CD4-positive, alpha-beta T cell treated with Interleukin-15 for 4 hours (primary cell): ENCODE data around the gene CACNA2D4.

Experiments used
- DNase-seq: peaks from one replicate; pipeline ENCODE4 v3.0.0-alpha.2; 2020; ENCODE audit warnings: low spot score

CACNA2D4 gene

DNA sequence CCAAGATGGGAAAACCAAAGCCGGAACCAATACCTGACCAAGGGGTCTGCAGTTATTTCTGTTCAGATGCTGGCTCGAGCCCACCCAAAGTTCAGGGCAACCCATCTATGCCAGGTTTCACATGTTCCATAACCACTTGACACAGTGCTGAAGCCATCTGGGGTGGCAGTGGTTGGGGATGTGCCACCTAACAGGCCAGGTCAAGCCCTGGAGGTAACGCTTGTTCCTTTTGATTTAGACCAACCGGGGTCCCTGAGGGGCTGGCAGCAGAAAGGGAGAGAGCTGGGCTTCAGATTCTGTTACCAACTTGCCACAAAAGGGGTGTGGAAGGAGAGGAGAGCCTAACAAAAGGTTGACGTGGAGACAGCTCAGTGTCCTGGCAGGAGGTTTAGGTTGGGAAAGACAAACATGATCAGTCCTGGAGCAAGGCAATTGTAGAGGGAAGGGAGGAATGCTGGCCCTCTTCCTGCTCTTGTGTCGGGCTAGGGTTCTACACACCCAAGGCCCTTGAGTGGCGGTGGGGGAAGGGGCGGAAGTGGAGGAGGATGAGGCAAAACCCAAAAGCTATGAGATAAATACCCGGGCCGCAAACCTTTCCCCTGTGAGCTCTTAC lies 31.9 kb downstream of the CACNA2D4 start:
- no peak for DNase-seq

DNA sequence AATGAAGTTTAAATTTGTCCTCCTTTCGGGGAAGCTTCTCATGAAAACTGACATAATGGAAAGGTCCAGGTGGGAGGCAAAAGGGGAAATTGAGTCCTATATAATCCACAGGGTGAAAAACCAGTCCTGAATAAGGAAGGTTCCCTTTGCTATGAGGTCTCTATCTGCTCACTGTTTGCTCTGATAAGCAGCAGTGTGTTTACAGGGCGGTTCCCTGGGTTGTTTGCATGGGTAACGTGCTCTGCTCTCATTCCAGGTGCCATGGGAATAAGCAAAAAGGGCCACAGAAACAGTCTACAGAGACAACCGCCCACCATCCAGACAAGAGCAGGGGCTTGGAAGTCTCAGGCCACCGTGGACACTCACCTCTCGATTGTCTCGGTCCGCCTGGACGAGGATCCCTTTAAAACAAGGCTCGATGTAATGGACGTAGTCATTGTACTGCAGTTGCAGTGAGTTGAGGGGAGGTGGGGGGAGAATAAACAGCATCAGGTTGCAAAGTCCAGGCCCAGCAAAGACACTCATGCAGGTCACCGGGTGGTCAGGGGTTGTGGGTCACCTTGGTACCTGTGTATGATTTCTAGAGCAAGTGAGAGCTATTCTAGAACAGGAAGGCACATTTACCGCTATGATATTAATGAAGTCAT lies 32.7 kb downstream of the CACNA2D4 start:
- no peak for DNase-seq

DNA sequence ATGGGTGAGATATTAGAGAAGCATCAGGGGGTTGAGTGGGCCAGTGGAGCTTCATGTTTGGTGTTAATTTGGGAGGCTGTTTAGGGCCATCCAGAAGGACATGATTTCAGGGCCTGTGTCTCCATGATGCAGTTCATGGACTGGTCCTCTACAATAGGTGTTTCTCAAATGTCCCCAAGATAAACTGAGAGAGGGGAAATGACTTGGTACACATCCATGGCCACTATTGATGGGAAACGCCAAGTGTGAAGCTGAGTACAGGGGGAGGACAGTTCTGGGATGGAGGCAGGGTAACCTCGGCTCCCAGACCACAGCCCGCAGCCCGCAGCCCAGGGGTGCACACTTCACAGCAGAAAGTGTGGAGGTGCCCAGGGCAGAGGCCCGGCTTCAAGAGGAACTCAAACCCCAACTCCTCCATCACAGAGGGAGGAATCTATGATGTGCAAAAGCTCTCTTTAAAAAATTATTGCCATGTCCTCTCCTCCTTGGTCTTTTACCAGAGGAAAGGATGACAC lies 33.3 kb downstream of the CACNA2D4 start:
- no peak for DNase-seq

DNA sequence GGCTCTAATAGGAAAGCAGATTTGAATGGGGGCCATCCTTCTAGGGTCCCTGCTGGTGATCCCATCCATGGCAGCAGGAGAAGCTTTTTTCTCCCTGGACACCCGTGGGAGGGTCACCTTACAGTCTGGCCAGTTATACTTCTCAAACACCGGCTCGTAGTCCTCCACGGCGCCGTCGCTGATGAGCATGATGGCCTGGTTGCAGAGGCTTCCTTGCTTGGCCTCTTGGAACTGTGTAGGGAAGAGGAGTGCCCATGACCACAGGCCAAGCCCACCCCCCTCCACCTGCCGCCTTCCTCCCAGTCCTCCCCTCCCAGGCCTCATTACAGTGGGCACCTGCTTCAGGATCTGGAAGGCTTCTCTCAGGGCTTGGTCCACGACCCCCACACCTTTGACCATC lies 33.8 kb downstream of the CACNA2D4 start:
- DNase-seq = no peak

DNA sequence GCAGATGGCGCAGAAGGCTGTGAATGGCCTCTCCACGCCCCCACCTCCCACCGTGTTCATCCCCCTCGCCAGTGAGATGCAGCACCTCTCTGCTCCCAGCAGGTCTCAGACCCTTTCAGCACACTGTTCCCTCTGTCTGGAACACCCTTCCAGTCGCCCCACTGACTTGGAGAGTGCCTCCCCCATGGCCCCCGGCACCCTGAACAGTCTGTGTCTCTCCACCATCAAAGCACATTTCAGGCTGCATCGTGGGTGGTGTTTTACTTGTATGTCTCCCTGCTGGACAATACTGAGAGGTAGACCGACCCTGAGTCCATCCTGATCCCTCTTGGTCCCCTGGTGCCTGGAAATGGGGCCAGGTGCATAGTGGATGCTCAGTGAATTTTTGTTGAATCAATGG lies 34.9 kb downstream of the CACNA2D4 start:
- DNase-seq = no peak

DNA sequence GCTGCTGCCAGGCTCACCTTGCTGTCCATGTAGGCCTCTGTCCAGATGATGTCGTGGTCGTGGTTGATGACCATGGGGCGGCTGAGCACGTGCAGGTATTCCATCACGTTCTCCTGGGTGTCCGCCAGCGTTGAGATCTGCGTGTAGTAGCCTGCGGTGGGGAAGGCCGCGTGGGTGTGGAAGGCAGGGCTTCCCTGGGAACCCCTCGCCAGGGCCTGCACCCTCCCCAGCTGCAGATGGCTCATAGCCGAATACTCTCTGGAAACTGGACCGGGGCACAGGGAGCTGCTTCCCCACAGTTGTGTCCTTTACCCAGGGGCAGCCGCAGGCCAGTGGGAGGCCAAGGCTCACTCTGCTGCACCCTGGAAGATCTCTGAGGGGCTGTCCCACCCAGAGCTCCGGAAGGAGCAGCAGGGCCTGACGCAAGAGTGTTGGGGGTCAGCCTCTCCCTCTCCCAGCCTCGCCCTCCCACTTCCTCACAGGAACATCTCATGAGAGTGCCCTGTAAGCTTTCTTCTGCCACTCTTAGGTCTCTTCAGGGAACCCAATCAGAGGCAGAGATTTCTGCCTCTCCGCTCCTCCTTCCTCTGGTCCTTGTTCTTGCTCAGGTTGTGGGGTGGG lies 35.5 kb downstream of the CACNA2D4 start:
- DNase-seq = no peak

DNA sequence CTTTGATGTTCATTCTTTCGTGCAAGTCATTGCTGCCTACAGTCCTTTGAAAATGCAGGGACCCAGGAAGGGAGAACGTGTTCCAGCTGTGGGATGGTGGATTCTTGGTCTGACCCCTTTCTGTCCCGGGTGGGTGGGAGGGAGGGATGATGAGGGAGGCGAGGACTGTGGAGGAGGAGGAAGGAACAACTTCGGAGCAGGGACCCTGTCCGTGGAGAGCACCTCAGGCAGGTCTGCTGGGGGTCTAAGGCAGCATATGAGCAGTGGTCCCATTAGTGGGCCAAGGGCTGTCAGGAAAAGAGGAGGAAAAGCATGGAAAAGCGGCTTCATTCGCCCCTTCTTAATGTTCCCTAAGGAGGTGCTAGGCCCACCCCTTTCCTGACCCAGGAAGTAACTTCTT lies 36.0 kb downstream of the CACNA2D4 start:
- DNase-seq = no peak

DNA sequence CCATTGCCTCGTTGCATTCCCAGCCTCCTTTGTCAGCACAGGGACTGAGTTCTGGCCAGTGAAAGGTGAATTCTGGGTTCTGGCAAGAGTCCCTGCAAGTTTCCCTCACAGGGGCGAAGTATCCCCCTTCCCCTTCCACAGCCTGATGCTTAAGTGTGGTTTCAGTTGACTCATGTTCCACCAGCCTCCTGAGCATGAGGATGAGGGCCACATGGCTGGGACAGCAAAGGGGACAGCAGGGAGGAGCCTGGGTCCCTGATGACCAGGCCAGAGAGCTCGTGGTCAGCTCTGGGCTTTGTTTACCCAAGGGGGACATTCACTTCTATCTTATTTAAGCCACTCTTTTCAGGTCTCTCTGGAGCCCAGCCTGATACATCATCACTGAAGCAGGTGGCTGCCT lies 36.5 kb downstream of the CACNA2D4 start:
- no peak for DNase-seq

DNA sequence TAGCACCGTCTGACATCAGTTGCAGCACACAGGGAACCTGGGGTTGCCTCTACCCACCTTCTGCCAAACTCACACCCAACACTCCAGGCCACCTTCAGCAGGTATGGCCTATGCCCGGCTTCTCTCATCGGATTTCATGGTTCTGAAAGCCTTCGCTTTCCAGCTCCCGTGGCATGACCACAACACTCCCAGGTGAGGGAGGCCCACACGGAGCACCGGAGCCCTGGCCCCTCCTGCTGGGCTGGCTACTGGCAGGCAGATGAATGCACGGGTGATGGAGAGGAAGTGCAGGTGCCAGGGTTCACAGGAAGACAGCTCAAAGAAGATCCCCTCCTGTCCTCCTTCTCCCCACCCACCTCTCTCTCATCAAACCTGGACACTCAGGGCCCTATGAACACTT lies 37.2 kb downstream of the CACNA2D4 start:
- DNase-seq = no peak

DNA sequence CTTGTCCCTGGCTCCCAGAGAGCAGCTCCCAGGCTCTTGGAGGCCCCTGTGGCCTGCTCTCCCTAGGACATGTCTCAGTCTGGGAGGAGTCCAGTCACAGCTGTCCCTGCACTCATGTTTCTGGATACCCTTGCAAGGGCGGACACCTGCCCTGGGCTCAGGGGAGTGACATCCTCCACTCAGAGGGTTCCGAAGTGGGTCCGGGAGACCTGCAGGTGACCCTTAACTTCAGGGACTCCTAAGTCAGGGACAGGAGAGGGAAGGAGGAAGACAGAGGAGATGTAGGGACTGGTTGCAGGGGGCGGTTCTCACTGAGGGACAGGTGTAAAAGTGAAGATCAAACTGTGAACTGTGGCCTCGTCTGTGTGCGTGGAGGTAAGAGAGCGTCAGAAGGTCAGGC lies 37.6 kb downstream of the CACNA2D4 start:
- no peak for DNase-seq

DNA sequence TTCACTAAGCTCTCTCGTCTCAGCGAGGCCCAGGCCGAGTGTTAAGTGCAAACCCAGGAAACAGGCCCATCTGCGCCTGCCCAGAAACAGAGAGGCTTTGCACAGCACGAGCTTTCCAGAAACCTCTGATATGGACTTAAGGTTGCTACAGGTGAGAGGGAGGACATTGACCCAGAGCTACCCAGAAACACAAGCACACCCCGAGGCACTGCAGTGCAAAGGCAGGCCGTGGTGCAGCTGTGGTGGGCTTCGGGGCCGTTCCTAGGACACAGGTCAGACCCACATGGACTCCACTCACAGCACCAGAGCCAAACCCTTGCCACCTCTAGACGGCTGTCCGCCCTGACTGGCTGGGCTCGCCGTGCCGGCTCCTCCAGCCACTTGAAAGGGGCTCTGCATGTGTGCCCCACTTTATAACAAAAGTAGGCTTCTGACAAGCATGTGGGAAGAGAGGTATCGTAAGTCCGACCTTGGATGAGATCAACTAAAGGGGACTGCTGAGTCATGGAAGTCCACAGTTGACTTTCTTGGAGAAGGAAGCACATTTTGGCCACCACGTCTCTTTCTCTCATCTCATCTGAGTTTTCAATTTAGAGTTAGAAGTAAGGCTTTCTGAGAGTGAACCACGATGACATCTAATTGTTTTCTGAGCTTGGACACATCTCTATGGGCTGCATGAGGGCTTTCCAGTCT lies 38.2 kb downstream of the CACNA2D4 start:
- no peak for DNase-seq

DNA sequence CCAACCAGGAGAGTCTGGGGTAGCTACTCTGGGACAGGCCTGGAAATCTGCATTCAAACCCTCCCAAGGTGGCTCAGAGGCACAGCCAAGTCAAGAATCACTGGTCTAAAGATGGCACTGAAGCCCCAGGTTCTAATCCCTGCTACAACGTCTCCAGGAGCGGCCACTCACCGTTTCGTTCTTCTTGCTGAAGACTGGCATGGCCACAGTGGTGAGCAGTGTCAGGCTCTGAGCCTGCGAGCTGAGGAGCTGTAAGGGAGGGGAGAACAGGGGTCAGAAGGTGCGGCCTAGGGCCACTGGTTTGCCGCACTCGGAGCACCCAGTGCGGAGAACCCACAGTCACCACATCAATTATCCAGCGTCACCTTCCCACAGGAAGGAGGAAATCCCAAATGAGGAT lies 38.8 kb downstream of the CACNA2D4 start:
- no peak for DNase-seq

DNA sequence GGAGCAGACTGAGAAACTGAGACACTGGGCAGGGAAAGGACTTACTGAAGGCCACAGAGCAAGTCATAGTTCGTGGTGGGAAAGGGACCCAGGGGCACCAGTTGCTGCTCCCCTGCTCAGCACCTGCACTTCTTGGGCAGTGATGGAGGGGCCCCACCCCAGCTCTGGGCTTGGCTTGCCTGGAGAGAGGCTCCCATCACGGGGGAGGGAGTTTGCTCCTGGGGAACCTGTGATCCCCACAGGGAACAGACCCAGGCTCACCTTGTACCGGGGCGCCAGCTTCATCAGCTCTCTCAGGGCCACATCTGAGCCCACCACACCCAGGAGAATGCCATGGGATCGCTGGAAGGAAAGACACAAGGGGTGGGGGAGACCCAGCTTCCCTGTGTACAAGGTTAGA lies 39.8 kb downstream of the CACNA2D4 start:
- no peak for DNase-seq

DNA sequence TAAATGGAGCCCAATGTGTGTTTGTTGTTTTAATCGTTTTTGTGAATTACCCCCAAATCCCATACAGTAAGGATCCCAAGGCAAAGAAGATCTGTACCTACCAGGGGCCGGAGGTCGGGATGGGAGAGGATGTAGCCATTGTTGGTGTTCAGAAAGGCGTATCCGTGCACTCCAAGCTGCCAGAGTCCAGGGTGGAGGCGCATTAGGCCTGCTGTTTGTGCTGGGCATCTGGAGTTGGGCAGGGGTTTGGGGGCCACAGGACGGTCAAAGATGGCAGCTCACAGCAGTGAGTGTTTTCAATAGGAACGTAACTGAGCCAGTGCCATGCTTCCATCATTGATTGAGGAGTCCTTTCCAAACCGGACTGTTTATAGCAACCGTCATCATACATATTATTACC lies 40.2 kb downstream of the CACNA2D4 start:
- no peak for DNase-seq

DNA sequence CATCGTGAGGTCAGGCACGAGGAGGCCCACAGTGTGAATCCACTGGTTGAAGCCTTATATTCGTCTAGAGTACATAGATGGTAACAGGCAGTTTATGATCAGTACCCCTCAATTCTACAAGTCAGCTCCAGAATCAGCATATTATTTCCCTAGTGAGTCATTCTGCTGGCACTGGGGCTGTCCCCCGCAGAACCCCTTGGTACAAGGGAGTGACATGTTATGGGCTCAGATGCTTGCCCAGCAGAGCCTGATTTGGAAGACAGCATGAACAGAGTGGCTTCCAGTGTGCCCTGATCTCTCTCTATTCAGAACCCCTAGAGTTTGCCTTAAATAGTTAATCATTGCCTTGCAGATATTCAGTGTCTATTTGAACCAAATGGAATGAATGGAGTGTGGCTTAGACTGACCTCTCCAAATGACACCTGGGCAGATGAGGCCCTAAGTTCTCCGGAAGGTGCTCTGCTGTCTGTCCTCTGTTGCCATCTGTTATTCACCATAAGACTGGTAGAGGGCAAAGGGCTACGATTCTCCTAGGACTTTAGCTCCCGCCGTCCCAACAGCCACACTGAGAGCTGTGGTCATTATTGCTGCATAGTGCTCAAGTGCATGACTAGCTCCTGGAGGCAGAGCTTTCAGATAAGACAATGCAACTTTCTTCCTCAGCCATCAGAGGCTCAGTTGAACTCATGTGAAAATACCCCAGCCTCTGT lies 41.1 kb downstream of the CACNA2D4 start:
- DNase-seq = no peak

DNA sequence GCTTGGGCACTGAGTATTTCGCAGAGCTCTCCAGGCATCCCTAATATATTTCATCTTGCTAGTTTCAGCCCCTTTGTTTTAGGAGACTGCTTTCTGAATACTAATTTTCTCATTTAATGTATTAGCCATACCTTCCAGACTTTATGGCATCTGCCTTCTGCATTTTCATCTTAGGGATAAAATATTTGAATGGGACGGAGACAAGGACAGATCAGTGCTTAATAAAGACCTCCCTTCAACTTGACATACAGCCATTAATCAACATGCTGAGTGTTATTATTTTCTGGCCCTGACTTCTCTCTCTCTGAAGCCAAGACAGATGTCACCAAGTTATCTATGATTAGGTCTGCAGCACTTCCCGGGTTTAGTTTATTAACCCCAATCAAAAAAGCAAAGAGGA lies 42.4 kb downstream of the CACNA2D4 start:
- DNase-seq = no peak

DNA sequence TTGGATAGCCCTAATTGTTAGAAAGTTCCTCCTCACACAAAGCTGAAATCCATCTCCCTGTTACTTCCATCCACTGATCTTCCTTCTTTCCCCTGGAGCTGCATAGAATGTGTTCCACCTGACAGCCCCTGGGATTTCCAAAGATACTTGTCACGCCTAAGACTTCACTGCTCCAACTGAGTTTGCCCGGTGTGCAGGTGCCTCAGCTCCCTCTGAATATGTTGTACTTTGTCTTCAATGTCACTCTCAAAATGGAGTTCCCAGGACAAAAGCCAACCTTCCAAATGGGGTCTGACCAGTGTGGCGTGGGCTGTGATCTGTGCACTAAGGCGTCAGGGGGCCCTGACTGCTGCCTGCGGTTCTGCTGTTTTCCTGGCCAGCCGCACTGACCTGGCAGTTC lies 42.8 kb downstream of the CACNA2D4 start:
- DNase-seq = no peak

DNA sequence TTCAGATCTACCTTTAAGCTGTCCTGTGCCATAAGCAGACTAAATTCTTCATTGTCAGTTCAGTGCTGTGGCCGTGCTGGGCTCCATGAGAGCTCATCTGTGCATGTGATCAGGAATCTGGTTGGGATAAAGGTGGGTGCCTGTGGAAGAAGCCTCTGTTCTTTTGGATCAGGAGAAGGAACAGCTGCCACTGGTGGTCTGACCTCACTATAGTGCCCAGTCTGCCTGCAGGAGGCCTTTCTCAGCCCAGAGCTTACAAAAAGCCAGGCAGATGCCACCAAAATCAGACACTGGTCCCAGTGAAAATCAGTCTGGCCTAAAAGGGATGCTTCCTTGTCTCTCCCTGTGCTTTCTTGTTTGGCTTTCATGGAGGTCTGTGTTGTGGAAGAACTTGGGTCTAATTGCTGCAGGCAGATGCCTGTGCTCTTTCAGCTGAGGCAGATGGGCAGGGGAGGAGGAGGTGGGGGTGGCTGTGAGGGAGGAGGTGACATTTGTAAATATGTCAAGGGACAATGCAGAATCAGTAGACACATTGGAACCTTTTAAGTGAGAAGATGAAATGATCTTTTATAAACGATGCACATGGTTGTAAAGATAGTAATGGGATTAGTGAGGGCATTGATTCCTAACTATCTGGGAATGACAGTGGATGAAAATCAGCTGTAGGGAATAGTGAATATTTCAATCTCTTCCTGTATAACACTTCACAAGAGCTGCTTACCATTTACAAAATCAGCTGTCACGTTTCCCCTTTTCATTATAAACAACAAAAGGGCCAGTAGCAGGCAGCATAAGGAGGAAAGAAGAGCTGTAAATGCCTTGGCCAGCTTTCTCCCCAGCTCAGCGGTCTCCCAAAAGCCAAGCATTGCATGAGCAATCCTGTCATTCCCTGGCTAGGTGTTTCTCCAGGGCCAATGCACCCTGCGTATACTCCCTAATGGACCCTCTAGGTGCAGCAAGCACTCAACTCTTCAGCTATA lies 44.6 kb downstream of the CACNA2D4 start:
- no peak for DNase-seq

DNA sequence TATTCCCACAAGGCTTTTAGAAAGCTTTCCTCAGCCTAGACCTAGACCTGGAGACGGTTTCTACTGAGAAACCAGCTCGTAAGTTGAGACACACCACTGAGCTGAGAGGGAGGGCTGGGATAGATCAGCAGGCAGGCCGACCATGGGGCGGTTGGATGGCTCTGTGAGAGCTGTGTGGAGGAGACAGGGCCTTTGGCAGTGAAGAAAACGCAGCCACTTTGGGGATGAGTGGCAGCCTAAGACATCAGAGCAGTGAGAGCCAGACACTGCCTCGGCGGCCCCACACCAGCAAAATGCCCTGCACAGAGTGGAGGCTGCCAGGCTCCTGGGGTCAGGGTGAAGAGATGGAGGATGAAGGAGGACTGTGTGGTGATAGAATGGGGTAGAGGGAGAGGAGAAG lies 46.0 kb downstream of the CACNA2D4 start:
- DNase-seq = no peak

DNA sequence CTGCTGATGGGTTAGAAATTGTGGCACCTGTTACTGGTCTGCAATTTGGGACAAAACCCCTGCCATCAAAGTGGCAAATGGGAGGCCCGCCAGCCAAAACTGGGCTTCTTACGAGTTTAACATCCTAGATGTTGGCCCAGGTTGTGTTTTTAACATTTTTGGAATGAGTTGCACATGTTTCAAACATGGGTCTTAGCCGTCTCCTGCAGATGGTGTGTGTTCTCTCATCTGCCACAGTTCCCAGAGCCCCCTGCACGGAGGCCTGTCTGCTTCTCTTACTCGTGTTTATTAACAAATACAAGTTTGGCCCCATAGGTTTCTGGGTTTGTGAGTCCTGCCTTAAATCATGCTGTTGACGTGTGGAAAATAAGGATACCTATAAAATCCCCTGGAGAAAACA lies 46.5 kb downstream of the CACNA2D4 start:
- DNase-seq = no peak
